BLaER1 treated with 17β-estradiol and CSF1 and Interleukin-3, amounts not matched to agents 10 nM and 100 nM (cell line): ENCODE measurements around the gene SEC24C.
A peak's percentile ranks its signal among the peaks of the same experiment; 100 is the strongest.
"Not testable (repeated sequence)": the region's sequence is repeated elsewhere in the genome, so short reads cannot be mapped to it uniquely, and the experiment has no call there.

Source experiments
- H3K27ac ChIP-seq, 11 experiments: shearing (Covaris generic); formaldehyde crosslinking; 2 replicates each; pipeline ENCODE4 v1.8.1; 2022
- H3K27me3 ChIP-seq, 11 experiments: shearing (Covaris generic); formaldehyde crosslinking; 2 replicates each; pipeline ENCODE4 v1.8.1; 2022
- H3K36me3 ChIP-seq, 11 experiments: shearing (Covaris generic); formaldehyde crosslinking; 2 replicates each; pipeline ENCODE4 v1.8.1; 2022
- H3K4me1 ChIP-seq, 10 experiments: shearing (Covaris generic); formaldehyde crosslinking; 2 replicates each; pipeline ENCODE4 v1.8.1; 2022
- H3K4me2 ChIP-seq, 11 experiments: shearing (Covaris generic); formaldehyde crosslinking; 2 replicates each; pipeline ENCODE4 v1.8.1; 2022
- H3K4me3 ChIP-seq, 10 experiments: shearing (Covaris generic); formaldehyde crosslinking; 2 replicates each; pipeline ENCODE4 v1.8.1; 2022
- H3K9ac ChIP-seq, 11 experiments: shearing (Covaris generic); formaldehyde crosslinking; 2 replicates each; pipeline ENCODE4 v1.8.1; 2022
- H3K9me3 ChIP-seq, 11 experiments: shearing (Covaris generic); formaldehyde crosslinking; replicated peaks in 1 of 11; 2 replicates each; pipeline ENCODE4 v1.8.1; 2022
- H4K20me1 ChIP-seq, 11 experiments: shearing (Covaris generic); formaldehyde crosslinking; 2 replicates each; pipeline ENCODE4 v1.8.1; 2022
- Cebpa-rat ChIP-seq, 11 experiments: shearing (Covaris generic); IDR thresholded peaks; 2 replicates each; pipeline ENCODE4 v1.8.1; 2022

The SEC24C gene

GRCh38 chr10:73714483-73714882, 29.7 kb upstream of the SEC24C start:
- Histone ChIP-seq H3K4me1 (peaks cover 12 to 41% (median 18%) of the 10 kb centered on the region in 10 experiments), H3K36me3 (peaks cover 37 to 63% (median 51%) of the 10 kb centered on the region in 11 experiments)
- not testable (repeated sequence) for H4K20me1 ChIP-seq, H3K27ac ChIP-seq, H3K4me3 ChIP-seq, H3K4me2 ChIP-seq, H3K9ac ChIP-seq, H3K27me3 ChIP-seq, H3K9me3 ChIP-seq

GRCh38 chr10:73715179-73716156, 28.7 kb upstream of the SEC24C start:
- not testable (repeated sequence) for H3K4me3 ChIP-seq, H3K27me3 ChIP-seq, H3K9me3 ChIP-seq, H4K20me1 ChIP-seq
- Histone ChIP-seq H3K4me2 (peak overlapping the region in 2 of 11 experiments; percentile 92 to 93; a peak in 3 of 22 replicates), H3K4me1 (peaks cover 12 to 51% (median 18%) of the 10 kb centered on the region in 10 experiments), H3K36me3 (peaks cover 34 to 64% (median 52%) of the 10 kb centered on the region in 11 experiments), H3K9ac (peak overlapping the region in 1 of 11 experiments; percentile 61; a peak in 1 of 22 replicates), H3K27ac (peak overlapping the region in 2 of 11 experiments; percentile 66 to 79; a peak in 2 of 22 replicates)

DNA sequence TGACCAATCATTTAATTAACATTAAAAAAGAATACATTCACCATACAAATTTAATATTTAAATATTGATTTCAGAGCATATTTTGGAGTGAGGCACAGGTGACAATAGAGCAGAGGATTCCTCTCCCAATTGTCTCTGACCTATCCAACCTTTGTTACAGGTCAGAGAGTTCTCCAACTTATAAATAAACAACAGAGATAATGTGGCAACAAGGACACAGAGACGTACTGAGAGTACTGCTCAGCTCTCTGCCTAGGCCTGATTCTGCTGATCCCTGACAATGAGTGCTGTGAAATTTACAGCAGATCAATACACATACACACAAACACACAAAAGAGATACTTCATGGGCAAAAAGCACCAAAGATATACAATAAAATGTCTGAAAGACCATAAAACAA, 27.9 kb upstream of the SEC24C start:
- no peak overlapping the region for H3K4me3 ChIP-seq
- peak overlapping the region in 4 of 11 experiments; percentile 66 to 91 (median 82); a peak in 3 of 22 replicates for H3K27ac ChIP-seq
- no peaks in the 10 kb centered on the region for H4K20me1 ChIP-seq
- H3K4me1 ChIP-seq, result peaks cover 12 to 57% (median 20%) of the 10 kb centered on the region in 10 experiments
- TF ChIP-seq Cebpa-rat (IDR thresholded peaks at IDR 0.05), result no peak
- H3K9ac ChIP-seq, result peak overlapping the region in 1 of 11 experiments; percentile 61; a peak in 2 of 22 replicates
- peaks cover 34 to 71% (median 59%) of the 10 kb centered on the region in 11 experiments for H3K36me3 ChIP-seq
- no peaks in the 10 kb centered on the region for H3K9me3 ChIP-seq
- peak overlapping the region in 3 of 11 experiments; percentile 85 to 93 (median 92); a peak in 5 of 22 replicates for H3K4me2 ChIP-seq
- no peaks in the 10 kb centered on the region for H3K27me3 ChIP-seq

DNA sequence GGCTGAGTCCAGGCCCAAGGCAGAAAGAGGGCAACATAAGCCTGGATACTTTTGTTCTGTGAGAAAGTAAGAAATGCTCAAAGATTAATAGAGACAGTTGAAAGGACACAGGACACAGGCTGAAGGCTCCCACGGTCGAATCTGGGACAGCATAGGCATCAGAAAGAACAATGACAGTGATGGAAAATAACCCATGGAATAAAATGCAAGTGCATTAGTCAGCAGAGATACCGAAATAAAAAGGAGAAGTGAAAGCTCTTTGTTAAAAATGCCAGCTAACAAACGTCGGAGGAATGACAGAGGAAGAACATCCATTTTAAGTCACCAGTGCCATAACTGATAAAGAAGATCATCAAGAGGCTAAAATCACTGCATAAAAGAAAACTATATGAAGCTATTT, 26.6 kb upstream of the SEC24C start:
- TF ChIP-seq Cebpa-rat (IDR thresholded peaks at IDR 0.05), result no peak
- Histone ChIP-seq H3K4me3 (peak overlapping the region in 3 of 10 experiments; percentile 18 to 38 (median 23); a peak in 4 of 20 replicates), H3K27me3 (no peaks in the 10 kb centered on the region), H3K9me3 (no peaks in the 10 kb centered on the region), H3K4me2 (peak overlapping the region; percentile 52 to 93 (median 67)), H4K20me1 (no peaks in the 10 kb centered on the region), H3K9ac (peak overlapping the region; percentile 68 to 76 (median 74)), H3K27ac (peak overlapping the region; percentile 66 to 91 (median 85)), H3K4me1 (peaks cover 12 to 69% (median 21%) of the 10 kb centered on the region in 10 experiments), H3K36me3 (peaks cover 31 to 76% (median 64%) of the 10 kb centered on the region in 11 experiments)

DNA sequence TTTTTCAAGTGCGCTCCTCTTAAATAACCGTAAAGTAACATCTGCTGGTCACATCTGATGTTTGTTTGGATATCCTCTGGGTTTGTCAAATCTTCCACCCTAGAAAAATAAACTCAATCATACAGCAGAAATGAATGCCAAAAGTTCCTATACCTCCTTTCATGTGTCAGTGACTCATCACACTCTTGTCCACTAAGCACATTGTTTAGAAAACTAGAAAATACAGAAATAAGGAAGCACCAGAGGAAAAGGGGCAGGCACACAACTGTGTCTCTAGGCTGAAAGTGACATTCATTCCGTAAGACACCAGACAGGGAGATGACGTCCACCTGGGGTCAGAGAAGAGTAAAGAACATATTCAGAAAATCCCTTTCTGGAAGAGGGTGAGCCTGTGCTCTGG, 23.6 kb upstream of the SEC24C start:
- Histone ChIP-seq H3K36me3 (peaks cover 42 to 95% (median 76%) of the 10 kb centered on the region in 11 experiments), H3K27ac (peak overlapping the region in 5 of 11 experiments; percentile 11 to 83 (median 79); a peak in 9 of 22 replicates)

GRCh38 chr10:73723516-73723915, 20.7 kb upstream of the SEC24C start:
- peaks cover 46 to 99% (median 88%) of the 10 kb centered on the region in 11 experiments for H3K36me3 ChIP-seq
- no peaks in the 10 kb centered on the region for H4K20me1 ChIP-seq
- H3K4me1 ChIP-seq, result peaks cover 0 to 45% (median 5%) of the 10 kb centered on the region in 10 experiments; a peak in 12 of 20 replicates
- no peak overlapping the region for H3K4me3 ChIP-seq
- no peaks in the 10 kb centered on the region for H3K27me3 ChIP-seq
- no peak overlapping the region for H3K4me2 ChIP-seq
- no peak overlapping the region for H3K9ac ChIP-seq
- H3K27ac ChIP-seq, result no peak overlapping the region
- H3K9me3 ChIP-seq, result no peaks in the 10 kb centered on the region
- TF ChIP-seq Cebpa-rat (IDR thresholded peaks at IDR 0.05), result no peak

More for the DNA sequence above, 23.6 kb upstream of the SEC24C start:
- Histone ChIP-seq H3K4me3 (peak overlapping the region in 3 of 10 experiments; percentile 12 to 31 (median 21); a peak in 2 of 20 replicates), H3K4me2 (peak overlapping the region in 3 of 11 experiments; percentile 78 to 93 (median 92); a peak in 7 of 22 replicates), H3K4me1 (peaks cover 12 to 67% (median 21%) of the 10 kb centered on the region in 10 experiments), H3K9ac (peak overlapping the region in 4 of 11 experiments; percentile 50 to 77 (median 70); a peak in 9 of 22 replicates)
- H3K9me3 ChIP-seq, H3K27me3 ChIP-seq, H4K20me1 ChIP-seq: not testable (repeated sequence)

DNA sequence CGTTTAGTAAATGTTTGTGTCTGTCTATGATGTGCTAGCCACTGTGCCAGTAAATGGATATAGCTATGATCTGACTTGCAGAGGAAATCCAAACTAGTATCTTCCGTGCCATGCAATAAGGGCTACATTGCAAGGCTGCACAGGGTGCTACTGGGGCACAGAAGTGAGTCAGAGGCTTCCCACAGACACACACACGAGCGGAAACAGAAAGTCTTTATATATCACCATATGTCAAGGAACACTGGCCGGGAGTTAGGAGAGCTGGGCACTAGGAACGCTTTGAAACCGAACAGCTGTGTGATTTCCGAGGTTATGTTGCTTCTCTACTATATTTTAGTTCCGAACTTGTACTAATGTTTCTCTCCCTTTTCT, 14.4 kb upstream of the SEC24C start:
- Histone ChIP-seq H4K20me1 (peaks cover 0 to 11% (median 6%) of the 10 kb centered on the region in 11 experiments; a peak in 12 of 22 replicates), H3K9ac (peak overlapping the region; percentile 85 to 96 (median 92)), H3K36me3 (peaks cover 49 to 72% (median 65%) of the 10 kb centered on the region in 11 experiments), H3K27ac (peak overlapping the region; percentile 83 to 95 (median 88)), H3K4me3 (peak overlapping the region; percentile 64 to 95 (median 78)), H3K4me2 (peak overlapping the region; percentile 60 to 95 (median 88)), H3K4me1 (peaks cover 12 to 39% (median 22%) of the 10 kb centered on the region in 10 experiments)
- not testable (repeated sequence) for H3K27me3 ChIP-seq, H3K9me3 ChIP-seq

DNA sequence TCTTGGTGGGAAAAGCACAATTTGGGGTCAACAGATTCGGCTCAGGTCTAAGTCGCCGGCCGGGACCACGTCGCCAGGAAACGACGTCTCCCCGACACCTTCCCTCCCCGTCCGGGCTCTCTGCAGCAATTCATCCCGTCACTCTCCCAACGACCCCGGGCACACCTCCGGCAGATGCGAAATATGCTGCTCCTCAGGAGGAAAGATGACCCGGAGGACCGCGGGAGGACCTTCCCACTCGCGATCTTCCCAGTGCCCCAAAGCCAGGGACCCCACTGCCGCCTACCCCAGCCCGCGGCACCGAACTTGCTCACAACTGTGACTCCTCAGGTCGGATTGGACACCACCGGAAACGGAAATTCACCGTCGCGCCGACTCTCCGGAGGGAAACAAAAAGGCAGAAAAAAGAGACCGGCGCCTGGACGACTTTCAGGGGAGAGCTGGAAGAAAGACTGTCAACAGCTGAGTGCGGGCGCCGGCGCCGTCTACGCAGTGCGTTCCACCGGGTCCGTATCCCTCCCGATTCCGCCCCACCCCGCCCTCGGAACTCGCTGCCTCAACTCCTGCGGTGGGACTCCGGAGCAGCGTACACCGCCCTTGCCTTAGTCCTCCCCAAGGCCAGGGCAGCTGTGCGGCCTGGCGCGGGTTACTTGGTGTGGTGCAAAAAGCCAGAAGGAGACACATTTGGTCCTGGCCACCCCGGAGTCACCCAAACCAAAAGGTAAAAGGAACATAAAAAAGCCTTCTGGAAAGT, 13.8 kb upstream of the SEC24C start:
- Histone ChIP-seq H3K4me3 (peak overlapping the region; percentile 64 to 95 (median 78)), H3K4me1 (peaks cover 12 to 41% (median 22%) of the 10 kb centered on the region in 10 experiments), H3K4me2 (peak overlapping the region; percentile 76 to 96 (median 91)), H3K27me3 (no peaks in the 10 kb centered on the region), H3K9me3 (no peaks in the 10 kb centered on the region), H3K27ac (peak overlapping the region; percentile 83 to 95 (median 88)), H3K9ac (peak overlapping the region; percentile 85 to 96 (median 92)), H4K20me1 (peaks cover 0 to 13% (median 7%) of the 10 kb centered on the region in 11 experiments; a peak in 12 of 22 replicates), H3K36me3 (peaks cover 47 to 72% (median 65%) of the 10 kb centered on the region in 11 experiments)
- no peak for TF ChIP-seq Cebpa-rat (IDR thresholded peaks at IDR 0.05)
